Measurements from ENCODE around the gene APMAP.
"Not testable (repeated sequence)": the region's sequence is repeated elsewhere in the genome, so short reads cannot be mapped to it uniquely, and the experiment has no call there.

APMAP gene

DNA sequence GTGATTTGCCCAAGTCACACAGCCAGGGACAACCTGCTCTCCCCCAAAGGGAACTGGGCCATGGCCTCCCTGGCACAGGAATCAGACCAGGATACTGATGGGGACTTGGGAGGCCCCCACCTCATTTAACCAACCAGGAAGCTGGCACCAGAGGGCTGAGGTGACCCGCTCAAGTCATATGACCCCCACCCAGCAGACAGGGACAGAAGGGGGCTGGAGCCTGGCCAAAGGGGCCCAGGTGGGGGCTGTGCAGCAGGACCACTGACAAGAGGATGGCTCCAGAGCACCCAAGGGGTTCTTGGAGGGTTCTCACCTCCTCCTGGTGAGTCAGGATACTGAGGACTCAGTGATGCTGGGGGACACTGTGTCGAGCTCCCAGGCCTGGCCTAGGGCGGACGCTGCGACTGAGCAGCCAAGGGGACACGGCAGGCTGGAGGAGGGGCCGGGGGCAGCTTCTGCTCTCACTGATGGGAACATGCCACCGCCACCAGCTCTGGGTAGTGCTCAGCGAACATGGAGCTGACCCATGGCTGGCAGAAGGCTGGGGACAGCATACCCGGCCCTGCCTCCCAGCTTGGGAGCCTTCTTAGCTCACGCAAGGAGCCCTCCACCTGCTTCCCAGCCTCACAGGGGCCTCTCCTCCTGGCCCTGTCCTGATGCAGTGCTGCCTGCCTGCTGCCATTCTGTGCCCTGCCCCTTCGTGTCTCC is 42.3 kb downstream of the APMAP start:
- peak; percentile 29 to 33 for DNase-seq

- peak; percentile 47 to 55 for DNase-seq
Measured at GRCh38 chr20:24949756-24950127, 42.8 kb downstream of the APMAP start.

- DNase-seq = peak; percentile 88 to 89
Measured at GRCh38 chr20:24948939-24949679, 43.4 kb downstream of the APMAP start, which contains the start of gene CST7. Gene CST7 (plus strand): TSS chr20:24949269. CDS start chr20:24949506, 237 bp downstream.

DNA sequence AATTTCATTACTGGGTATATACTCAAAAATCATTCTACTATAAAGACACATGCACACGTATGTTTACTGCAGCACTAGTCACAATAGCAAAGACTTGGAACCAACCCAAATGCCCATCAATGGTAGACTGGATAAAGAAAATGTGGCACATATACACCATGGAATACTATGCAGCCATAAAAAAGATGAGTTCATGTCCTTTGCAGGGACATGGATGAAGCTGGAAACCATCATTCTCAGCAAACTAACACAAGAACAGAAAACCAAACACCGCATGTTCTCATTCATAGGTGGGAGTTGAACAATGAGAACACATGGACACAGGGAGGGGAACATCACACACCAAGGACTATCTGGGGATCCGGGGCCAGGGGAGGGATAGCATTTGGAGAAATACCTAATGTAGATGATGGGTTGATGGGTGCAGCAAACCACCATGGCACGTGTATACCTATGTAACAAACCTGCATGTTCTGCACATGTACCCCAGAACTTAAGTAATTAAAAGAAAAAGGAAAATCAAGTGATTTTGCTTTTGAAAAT is 44.1 kb downstream of the APMAP start:
- peak in 1 of 2 experiments; percentile 30 for DNase-seq

DNA sequence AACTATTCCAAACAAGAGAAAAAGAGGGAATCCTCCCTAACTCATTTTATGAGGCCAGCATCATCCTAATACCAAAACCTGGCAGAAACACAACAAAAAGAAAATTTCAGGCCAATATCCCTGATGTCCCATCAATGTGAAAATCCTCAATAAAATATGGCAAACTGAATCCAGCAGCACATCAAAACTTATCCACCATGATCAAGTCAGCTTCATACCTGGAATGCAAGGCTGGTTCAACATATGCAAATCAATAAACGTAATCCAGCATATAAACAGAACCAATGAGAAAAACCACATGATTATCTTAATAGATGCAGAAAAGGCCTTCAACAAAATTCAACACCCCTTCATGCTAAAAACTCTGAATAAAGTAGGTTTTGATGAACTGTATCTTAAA is 46.2 kb downstream of the APMAP start:
- not testable (repeated sequence) for DNase-seq

DNA sequence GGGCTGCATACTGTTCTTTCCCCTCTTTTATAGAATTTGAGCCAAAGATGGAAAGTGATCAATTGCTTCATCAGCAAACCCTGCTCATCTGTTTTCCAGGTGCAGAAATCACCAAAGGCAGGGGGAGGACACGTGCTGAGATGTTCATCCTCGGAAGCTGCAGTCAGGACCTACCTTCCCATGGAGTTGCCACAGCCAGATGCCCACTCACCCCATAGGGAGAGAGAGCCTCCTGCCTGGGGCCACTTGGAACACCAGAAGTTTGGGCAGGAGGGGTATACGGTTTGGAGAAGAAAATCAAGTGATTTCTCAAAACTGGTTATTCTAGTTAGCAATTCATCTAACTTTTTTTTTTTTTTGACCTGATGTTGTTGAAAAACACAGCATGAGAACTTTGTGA is 48.8 kb downstream of the APMAP start:
- no peak for DNase-seq

- peak in 1 of 2 experiments; percentile 7 for DNase-seq
Measured at GRCh38 chr20:24943196-24943595, 49.4 kb downstream of the APMAP start.

DNA sequence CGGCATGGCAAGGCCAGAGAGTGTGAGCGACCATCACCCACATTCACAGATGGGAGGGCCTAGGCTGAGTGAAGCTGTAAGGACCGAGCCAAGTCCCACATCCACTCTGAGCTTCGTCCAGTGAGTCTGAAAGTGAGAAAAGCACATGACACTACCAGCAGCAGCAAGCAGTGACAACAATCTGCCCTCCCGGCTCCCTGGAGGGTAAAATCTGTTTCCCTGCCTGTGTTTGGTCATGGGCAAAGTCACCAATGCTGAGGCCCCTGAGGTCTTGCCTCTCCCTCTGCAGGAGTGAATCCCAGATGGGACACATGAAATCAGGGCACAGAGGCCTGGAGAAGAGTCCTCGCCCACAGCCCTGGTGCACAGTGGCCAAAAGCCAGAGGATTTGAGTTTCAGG is 49.9 kb downstream of the APMAP start:
- peak; percentile 9 to 10 for DNase-seq

DNA sequence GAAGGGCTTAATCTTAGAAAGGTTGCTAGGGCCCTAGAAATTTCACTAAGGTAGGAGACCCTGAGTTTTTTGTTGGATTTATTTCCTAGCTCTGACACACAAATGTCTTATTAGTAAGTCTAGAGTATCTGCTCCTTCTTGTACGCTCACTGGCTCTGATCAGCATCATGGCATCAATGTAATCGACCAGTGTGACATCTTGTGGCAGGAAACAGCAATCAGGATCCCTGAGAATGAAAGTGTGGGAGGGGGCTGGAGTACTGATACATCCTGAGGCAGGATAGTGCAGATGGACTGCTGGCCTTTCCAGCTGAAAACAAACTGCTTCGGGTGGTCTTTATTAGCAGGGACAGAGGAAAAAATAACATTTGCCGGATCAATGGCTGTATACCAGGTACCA is 53.5 kb downstream of the APMAP start:
- DNase-seq = no peak

DNA sequence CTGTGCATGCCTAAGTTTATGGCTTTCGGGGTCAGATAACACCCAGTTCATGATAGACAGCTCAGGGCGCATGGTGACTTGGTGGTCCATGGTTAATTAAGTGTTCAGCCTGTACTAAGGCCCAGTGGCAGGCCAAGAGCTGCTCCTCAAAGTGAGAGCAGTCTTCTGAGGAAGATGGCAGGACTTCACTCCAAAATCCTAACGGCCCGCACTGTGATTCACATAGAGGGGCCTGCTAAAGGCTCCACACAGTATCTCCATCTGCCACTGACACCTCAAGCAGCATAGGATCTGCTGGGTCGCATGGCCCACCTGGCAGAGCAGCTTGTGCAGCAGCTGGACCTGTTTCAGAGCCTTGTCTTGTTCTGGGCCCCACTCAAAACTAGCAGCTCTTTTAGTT is 54.1 kb downstream of the APMAP start:
- no peak for DNase-seq

- DNase-seq = peak in 1 of 2 experiments; percentile 13
Measured at GRCh38 chr20:24937579-24937978, 55.0 kb downstream of the APMAP start.

GRCh38 chr20:24936526-24937407 is 55.8 kb downstream of the APMAP start:
- DNase-seq = peak in 1 of 2 experiments; percentile 9

- peak in 1 of 2 experiments; percentile 18 for DNase-seq
Measured at GRCh38 chr20:24935766-24936525, 56.6 kb downstream of the APMAP start.

DNA sequence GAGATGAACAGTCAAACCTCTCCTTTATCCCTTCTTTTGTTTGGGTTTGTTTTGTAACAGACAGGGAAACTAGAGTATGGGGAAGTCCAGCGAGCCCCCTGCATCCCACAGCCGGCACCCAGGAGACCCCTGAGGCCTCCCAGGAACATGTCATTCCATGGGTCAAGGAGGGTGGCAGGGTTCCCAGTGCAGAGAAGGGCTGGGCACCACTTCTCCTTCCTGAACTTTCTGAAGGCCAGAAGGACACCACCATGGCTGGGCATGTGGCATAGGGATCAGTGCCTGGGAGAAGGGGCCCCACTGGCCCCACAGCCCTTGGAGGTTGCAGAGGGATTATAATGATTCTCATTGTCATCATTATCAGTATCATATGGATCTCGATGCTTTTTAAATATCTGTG is 57.4 kb downstream of the APMAP start:
- peak in 1 of 2 experiments; percentile 7 for DNase-seq

- DNase-seq = peak in 1 of 2 experiments; percentile 6
Measured at GRCh38 chr20:24934716-24935115, 57.8 kb downstream of the APMAP start.

GRCh38 chr20:24934101-24934661 is 58.4 kb downstream of the APMAP start:
- peak in 1 of 2 experiments; percentile 3 for DNase-seq

DNA sequence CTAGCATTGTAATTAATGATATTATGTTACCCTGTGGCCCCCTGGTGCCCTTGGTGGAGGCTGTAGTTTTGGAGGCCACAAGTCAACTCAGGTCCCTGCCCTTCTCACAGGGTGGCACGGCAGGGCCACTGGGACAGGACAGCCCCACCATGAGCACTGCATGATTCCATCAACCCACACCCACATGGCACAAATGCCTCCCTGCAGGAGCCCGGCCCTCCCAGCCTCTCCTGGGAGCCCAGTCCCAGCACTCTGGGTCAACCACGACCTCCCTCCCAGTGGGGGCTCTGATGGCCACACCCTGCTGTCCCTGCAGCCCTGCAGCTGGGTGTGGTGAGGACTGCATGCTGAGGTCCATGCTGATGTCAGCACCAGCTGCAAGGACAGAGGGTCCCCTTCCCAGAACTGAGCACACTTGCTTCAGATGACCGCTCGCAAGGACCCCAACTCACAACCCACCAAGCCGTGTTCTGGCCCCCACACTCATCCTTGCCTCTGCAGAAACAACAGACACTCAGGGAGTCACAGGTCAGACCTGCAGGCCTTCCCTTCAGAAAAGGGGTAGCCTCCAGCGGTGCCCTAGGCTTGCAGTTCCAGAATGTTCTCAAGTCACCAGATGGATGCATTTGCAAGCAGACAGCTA is 59.2 kb downstream of the APMAP start:
- peak in 1 of 2 experiments; percentile 9 for DNase-seq

DNA sequence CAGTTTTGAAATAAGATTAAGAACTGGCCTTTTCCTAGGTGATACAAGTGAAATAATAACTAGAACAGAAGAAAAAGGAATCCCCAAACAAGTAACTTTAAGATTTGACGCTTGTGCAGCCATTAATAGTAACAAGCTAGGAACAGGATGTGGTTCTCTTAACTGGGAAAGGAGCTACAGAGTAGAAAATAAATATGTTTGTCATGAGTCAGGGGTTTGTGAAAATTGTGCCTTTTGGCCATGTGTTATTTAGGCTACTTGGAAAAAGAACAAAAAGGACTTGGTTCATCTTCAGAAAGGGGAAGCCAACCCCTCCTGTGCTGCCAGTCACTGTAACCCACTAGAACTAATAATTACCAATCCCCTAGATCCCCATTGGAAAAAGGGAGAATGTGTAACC is 60.7 kb downstream of the APMAP start:
- not testable (repeated sequence) for DNase-seq

GRCh38 chr20:24930724-24931688 is 61.5 kb downstream of the APMAP start:
- not testable (repeated sequence) for DNase-seq

Measured in activated T-cell treated with anti-CD3 and anti-CD28 coated beads, Interleukin-2, amount 50 U/mL, for 48 hours (primary cell).